ENCODE data around the gene NDUFAF4. TPM values are rescaled to one million over a fixed set of nuclear protein-coding genes. Genes with fewer than 3 reads are reported as not detected.

The NDUFAF4 gene
- total and polyA plus RNA-seq, 2 donors (not counting 3 experiments of a cell fraction or from before 2014, with no cell fraction given): 8.8 to 44.6 TPM

DNA sequence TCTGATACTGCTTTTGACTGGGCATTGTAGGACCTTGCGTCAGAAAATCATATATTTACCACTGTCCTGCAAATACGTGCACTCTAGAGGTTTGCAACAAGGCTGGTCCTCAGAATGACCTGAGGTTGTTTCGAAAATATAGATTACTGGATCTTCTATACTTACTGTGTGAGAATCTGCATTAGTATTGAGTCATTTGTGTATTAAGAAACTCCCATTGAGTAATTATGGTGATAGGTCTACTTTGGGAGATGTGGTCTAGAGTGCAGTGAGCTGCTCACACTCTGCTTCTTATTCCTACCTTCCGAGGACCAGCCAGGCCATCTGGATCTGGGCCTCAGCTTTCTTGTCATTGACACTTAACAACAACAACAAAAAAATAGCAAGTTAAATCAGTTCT lies 36.4 kb upstream of the NDUFAF4 start:
- no TSS peak for BruUV-seq (replicated peaks)
- Histone ChIP-seq H3K4me2 (ENCODE audit: insufficient read depth, low read length) (no peak overlapping the region), H3K79me2 (ENCODE audit: control insufficient read depth, insufficient read depth, low read length) (no peaks in the 10 kb centered on the region), H3K4me1 (ENCODE audit: control insufficient read depth, extremely low read depth, insufficient read depth, low read length) (peaks cover 8% of the 10 kb centered on the region), H3K27ac (ENCODE audit: insufficient read depth, low read depth, low read length) (no peak overlapping the region), H3K9ac (replicated peaks; ENCODE audit: extremely low read depth, insufficient read depth, low read length) (no peak overlapping the region), H3K4me3 (replicated peaks in 1 of 3; ENCODE audit: insufficient read depth in 1 of 3, low read depth in 1 of 3, low read length in 3 of 3) (no peak overlapping the region), H3K36me3 (ENCODE audit: control insufficient read depth in 2 of 2, extremely low read depth in 1 of 2, insufficient read depth in 2 of 2, low read length in 2 of 2) (no peaks in the 10 kb centered on the region), H2AFZ (ENCODE audit: low read depth, low read length) (no peak overlapping the region), H3K27me3 (ENCODE audit: control insufficient read depth in 2 of 2, insufficient read depth in 2 of 2, low read length in 2 of 2) (peaks cover 2 to 15% of the 10 kb centered on the region in 2 experiments), H4K20me1 (replicated peaks; ENCODE audit: control insufficient read depth, extremely low read depth, insufficient read depth, low read length) (no peaks in the 10 kb centered on the region), H3K9me1 (replicated peaks; ENCODE audit: control insufficient read depth, extremely low read depth, insufficient read depth, low read length) (no peaks in the 10 kb centered on the region), H3K9me3 (replicated peaks; ENCODE audit: control insufficient read depth, insufficient read depth, low read length) (no peaks in the 10 kb centered on the region)
- TF ChIP-seq JUN (IDR thresholded peaks at IDR 0.05; ENCODE audit: borderline replicate concordance, insufficient read depth, insufficient read length, low read depth) (no peak), EZH2 (IDR thresholded peaks at IDR 0.05; ENCODE audit: borderline replicate concordance, low read depth, low read length, severe bottlenecking) (no peak), POLR2A (IDR thresholded peaks at IDR 0.05; ENCODE audit: low read depth, low read length) (no peak), MYC (IDR thresholded peaks at IDR 0.05; ENCODE audit: low read depth, low read length) (no peak), GATA2 (IDR thresholded peaks at IDR 0.05; ENCODE audit: insufficient read depth, insufficient read length, low read depth, low read length) (no peak), POLR2AphosphoS5 (IDR thresholded peaks at IDR 0.05; ENCODE audit: insufficient read depth, low read depth, low read length) (no peak), FOS (IDR thresholded peaks at IDR 0.05; ENCODE audit: borderline replicate concordance, insufficient read depth, low read length) (no peak)
- TF ChIP-seq, protein P1, sequence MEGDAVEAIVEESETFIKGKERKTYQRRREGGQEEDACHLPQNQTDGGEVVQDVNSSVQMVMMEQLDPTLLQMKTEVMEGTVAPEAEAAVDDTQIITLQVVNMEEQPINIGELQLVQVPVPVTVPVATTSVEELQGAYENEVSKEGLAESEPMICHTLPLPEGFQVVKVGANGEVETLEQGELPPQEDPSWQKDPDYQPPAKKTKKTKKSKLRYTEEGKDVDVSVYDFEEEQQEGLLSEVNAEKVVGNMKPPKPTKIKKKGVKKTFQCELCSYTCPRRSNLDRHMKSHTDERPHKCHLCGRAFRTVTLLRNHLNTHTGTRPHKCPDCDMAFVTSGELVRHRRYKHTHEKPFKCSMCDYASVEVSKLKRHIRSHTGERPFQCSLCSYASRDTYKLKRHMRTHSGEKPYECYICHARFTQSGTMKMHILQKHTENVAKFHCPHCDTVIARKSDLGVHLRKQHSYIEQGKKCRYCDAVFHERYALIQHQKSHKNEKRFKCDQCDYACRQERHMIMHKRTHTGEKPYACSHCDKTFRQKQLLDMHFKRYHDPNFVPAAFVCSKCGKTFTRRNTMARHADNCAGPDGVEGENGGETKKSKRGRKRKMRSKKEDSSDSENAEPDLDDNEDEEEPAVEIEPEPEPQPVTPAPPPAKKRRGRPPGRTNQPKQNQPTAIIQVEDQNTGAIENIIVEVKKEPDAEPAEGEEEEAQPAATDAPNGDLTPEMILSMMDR (IDR thresholded peaks at IDR 0.05; ENCODE audit: extremely low read depth in 1 of 2, insufficient read depth in 1 of 2, low read depth in 1 of 2, low read length in 2 of 2): no peak
- TF ChIP-seq, protein P2, sequence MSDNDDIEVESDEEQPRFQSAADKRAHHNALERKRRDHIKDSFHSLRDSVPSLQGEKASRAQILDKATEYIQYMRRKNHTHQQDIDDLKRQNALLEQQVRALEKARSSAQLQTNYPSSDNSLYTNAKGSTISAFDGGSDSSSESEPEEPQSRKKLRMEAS (IDR thresholded peaks at IDR 0.05; ENCODE audit: insufficient read depth, insufficient read length): no peak
- intact Hi-C loops (cut with micrococcal nuclease): no loop called here
- dilution Hi-C loops (cut with MboI; ENCODE audit: extremely low pct_ligation_motif_present, low sequenced_read_pairs): no loop called here
- DNase-seq (ENCODE audit: low read depth, low spot score) (no peak), FAIRE-seq (no peak)
- ChIA-PET CTCF (no interaction called here), POLR2A (no interaction called here)

Data from endothelial cell of umbilical vein (primary cell).